Cardiac septum (tissue), 1 donor: ENCODE measurements around the gene THG1L. TPM values are rescaled to one million over a fixed set of nuclear protein-coding genes. Genes with fewer than 3 reads are reported as not detected.

Experiments
- DNase-seq: peaks from one replicate; pipeline ENCODE4 v3.0.0-alpha.2; 2020; ENCODE audit warnings: low spot score
- intact Hi-C: fragments of 100-400 bp; cut with DNase I; formaldehyde crosslinking; loops from one replicate; pipeline ENCODE4 v1.14.0; 2022
- total RNA-seq: library from RNA; stranded (reverse); fragmentation: NEBNext Ultra II Directional; extraction: Animal tissue kit (Norgen Biotek cat#: 25700); gene quantifications from one replicate; pipeline ENCODE4 v1.2.1, GENCODE V29; 2021
- donor health status: DM: no; HTN: no; CAD: no.

The THG1L gene
- total RNA-seq, 1 donor from 2014 or later, result 6.2 TPM

GRCh38 chr5:157747766-157748700 lies 16.8 kb downstream of the THG1L start:
- DNase-seq, result no peak
- intact Hi-C loops, result no loop called here

DNA sequence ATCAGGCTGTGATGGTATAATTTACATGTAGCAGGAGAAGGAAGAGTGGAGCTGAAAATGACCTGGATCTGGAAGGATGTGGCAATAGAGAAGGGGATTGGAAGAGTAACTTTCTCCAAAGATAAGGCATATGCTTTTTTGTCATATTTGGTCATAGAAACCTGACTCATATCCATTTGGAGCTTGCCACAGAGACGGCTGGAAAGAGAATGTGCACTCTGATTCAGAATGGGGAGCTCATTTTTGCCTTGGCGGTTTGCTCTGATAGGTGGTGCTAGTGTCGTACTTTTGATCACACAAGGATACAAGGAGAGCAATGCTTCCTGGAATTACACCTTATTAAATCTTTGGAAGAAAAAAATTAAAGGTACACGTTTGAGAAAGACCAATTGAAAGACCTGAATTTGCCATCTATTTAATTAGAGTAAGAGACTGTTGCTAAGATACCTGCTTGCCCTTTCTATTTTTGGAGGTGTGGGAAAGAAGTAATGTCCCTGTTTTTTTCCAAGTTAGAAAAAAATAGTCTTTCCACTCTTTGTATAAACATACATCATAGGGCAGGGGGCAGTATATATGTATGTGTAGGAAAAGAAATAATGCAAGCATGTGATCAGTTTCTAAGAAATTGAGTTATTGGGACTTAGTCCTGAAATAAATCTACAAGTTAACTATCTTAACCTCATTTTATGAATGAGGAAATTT lies 17.7 kb downstream of the THG1L start:
- intact Hi-C loops, result no loop called here
- no peak for DNase-seq

DNA sequence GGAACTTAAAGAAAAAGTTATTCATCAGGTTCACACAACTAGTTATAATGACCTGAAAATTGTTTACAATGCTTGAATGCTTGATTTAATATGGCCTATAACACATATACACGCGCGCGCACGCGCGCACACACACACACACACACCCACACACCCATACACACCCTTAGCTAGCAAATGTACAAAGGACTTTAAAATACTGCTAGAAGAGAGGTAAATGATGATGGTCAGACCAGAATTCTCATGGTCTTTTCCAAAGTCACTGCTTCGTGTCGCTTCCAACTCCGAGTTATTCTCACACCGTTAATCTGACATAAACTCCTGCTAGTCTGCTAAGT lies 18.2 kb downstream of the THG1L start:
- no peak for DNase-seq
- intact Hi-C loops, result no loop called here

- DNase-seq, result no peak
- intact Hi-C loops, result no loop called here
These were observed 19.1 kb downstream of the THG1L start for GRCh38 chr5:157750320-157750719.

- intact Hi-C loops, result no loop called here
- no peak for DNase-seq
These were observed 24.9 kb downstream of the THG1L start for GRCh38 chr5:157756122-157756521.

- DNase-seq, result no peak
- intact Hi-C loops, result no loop called here
These were observed 27.5 kb downstream of the THG1L start for GRCh38 chr5:157758706-157759105.

GRCh38 chr5:157761690-157762621 lies 30.7 kb downstream of the THG1L start:
- no peak for DNase-seq
- intact Hi-C loops, result loop anchor here (1.0 kb wide), 1 partner anchor 233 kb away; no protein-coding TSS in a partner anchor

GRCh38 chr5:157764531-157764930 lies 33.3 kb downstream of the THG1L start:
- intact Hi-C loops, result no loop called here
- DNase-seq, result no peak

DNA sequence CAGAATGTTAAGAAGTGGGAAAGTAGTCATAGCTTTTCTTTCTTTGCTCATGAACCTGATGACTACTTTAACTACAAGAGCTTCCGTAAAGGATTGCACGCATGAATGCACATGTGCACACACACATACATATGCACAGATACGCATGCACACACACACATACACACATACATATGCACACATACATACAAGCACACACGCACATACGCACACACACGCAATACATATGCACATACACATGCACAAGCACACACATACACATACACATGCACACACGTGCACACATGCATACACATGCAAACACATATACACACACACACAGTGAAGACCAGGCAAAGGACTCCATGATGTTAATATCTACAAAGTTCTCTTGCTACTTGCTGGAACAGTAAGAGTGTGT lies 35.2 kb downstream of the THG1L start:
- no peak for DNase-seq
- intact Hi-C loops, result no loop called here

GRCh38 chr5:157766902-157767301 lies 35.7 kb downstream of the THG1L start:
- intact Hi-C loops, result no loop called here
- no peak for DNase-seq

- intact Hi-C loops, result no loop called here
- DNase-seq, result no peak
These were observed 36.5 kb downstream of the THG1L start for GRCh38 chr5:157767689-157768088.

- intact Hi-C loops, result no loop called here
- DNase-seq, result no peak
These were observed 39.4 kb downstream of the THG1L start for GRCh38 chr5:157770665-157771064.

- intact Hi-C loops, result no loop called here
- DNase-seq, result no peak
These were observed 40.9 kb downstream of the THG1L start for GRCh38 chr5:157772127-157772526.

GRCh38 chr5:157778121-157778805 lies 47.0 kb downstream of the THG1L start:
- intact Hi-C loops, result no loop called here
- DNase-seq, result no peak

DNA sequence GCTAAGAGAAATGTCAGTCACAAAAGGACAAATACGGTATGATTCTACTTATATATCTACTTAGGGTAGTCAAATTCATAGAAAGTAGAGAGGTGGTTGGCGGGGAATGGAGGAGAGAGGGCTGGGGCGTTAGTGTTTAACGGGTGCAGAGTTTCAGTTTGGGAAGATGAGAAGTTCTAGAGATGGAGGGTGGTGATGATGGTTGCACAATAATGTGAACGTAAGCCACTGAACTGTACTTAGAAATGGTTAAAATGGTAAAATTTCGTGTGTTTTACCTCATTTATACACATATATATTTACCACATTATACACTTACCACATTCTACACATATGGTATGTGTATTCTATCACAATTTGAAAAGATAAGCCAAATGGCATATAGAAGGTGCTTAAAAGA lies 48.0 kb downstream of the THG1L start:
- intact Hi-C loops, result no loop called here
- no peak for DNase-seq

DNA sequence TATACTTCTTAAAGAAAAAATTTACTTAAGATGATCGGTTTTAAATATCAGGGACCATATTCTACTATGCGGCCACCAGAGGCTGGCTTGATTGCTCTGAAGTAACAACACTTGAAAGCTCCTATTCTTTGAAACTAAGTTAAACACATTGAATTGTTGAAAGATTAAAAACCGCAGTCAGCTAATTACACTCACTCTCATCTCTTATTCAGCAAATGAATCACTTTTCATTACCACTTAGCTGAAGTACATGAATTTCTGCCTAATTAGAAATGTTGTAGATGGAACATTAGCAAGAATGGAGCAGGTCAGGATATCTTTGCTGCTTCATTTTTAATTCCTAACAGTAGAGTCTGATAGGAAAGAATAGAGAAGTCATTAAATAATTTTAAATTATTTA lies 54.6 kb downstream of the THG1L start:
- intact Hi-C loops, result no loop called here
- DNase-seq, result no peak
